Measurements from ENCODE around the gene AP5Z1.

AP5Z1 gene

GRCh38 chr7:4766666-4767519, 8.5 kb upstream of the AP5Z1 start:
- no peak for DNase-seq

- DNase-seq: no peak
These were observed 6.5 kb upstream of the AP5Z1 start for GRCh38 chr7:4768597-4769569.

GRCh38 chr7:4769761-4770160, 5.7 kb upstream of the AP5Z1 start:
- DNase-seq: no peak

GRCh38 chr7:4770886-4771285, 4.5 kb upstream of the AP5Z1 start:
- DNase-seq: no peak

GRCh38 chr7:4771737-4772136, 3.7 kb upstream of the AP5Z1 start:
- no peak for DNase-seq

DNA sequence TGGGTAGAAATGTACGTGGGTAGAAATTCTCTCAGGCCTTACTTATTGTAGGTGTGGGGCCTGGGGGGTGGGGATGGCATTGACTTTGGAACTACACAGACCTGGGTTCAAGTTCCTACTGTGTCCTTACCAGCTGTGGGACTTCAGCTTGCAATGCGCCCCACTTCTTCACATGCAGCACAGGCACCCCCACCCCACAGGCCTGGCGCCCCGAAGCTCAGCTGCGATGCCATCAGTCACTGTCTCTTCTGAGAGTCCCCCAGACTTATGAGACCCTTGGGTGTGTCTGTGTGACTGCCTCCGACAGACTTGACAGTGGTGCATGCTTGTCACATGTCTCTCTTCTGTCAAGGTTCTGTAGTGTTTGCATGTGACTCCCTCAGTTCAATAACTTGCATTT, 3.1 kb upstream of the AP5Z1 start:
- no peak for DNase-seq

DNA sequence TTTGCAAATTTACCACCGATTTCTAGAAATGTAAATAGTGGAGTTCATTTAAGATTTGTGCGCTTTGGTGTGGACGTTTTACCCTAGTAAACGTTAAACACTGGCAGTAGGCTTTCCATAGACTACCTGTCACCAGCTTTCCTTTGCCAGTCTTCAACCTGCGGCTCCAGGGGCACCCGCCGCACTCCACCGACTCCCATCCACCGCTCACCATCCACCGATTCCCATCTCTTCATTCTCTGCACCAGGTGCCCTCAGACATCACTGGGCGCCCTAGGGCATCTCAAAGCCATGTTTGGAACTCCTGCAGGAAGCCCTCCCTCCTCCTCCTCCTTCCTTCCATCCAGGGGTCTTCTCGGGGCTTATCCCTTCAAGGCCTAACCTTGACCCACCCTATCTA, 1.4 kb upstream of the AP5Z1 start:
- DNase-seq: no peak

GRCh38 chr7:4774658-4775249, 669 bp upstream of the AP5Z1 start:
- DNase-seq: peak; percentile 78

DNA sequence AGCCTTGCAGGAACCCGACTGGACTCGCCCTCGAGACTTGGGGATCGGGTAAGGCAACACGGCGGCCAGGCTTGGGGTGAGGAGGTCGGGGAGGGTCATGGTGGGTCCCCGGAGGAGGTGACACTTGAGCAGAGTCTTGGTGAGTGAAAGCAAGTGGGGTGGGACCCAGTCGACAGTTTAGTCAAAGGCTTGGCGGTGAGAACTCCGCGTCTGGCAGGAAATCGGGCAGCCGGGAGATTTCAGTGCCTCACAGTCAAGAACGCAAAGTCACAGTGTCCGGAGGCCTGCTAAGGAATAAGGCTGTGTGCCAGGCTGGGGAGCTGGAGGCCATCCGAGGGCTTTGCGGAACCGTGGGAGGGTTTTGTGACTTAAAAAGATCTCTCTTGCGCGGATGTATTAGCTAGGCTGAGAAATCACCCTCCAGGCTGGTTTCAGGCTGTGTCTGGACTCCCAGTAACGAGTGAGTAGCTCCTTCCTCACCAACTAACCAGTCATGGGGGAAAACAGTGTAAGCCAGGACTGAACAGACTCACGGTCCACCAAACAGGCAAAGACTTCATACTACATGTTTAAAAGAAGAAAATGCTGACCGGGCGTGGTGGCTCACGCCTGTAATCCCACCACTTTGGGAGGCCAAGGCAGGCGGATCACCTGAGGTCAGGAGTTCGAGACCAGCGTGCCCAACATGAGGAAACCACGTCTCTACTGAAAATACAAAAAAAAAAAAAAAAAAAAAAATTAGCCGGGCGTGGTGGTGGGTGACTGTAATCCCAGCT, 613 bp downstream of the AP5Z1 start:
- no peak for DNase-seq

DNA sequence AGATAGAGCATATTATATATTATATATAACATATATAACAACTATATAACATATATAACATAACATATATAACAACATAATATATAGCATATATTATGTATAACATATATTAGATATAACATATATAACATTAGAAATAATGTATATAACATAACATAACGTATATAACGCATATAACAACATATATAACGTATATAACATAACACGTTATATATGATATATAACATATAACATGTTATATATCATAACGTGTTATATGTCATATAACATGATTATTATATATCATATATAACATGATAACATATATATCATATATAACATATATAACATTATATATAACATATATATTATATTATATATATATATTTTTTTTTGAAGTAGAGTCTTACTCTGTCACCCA, 3.7 kb downstream of the AP5Z1 start:
- no peak for DNase-seq

GRCh38 chr7:4781366-4782069, 6.1 kb downstream of the AP5Z1 start:
- no peak for DNase-seq

DNA sequence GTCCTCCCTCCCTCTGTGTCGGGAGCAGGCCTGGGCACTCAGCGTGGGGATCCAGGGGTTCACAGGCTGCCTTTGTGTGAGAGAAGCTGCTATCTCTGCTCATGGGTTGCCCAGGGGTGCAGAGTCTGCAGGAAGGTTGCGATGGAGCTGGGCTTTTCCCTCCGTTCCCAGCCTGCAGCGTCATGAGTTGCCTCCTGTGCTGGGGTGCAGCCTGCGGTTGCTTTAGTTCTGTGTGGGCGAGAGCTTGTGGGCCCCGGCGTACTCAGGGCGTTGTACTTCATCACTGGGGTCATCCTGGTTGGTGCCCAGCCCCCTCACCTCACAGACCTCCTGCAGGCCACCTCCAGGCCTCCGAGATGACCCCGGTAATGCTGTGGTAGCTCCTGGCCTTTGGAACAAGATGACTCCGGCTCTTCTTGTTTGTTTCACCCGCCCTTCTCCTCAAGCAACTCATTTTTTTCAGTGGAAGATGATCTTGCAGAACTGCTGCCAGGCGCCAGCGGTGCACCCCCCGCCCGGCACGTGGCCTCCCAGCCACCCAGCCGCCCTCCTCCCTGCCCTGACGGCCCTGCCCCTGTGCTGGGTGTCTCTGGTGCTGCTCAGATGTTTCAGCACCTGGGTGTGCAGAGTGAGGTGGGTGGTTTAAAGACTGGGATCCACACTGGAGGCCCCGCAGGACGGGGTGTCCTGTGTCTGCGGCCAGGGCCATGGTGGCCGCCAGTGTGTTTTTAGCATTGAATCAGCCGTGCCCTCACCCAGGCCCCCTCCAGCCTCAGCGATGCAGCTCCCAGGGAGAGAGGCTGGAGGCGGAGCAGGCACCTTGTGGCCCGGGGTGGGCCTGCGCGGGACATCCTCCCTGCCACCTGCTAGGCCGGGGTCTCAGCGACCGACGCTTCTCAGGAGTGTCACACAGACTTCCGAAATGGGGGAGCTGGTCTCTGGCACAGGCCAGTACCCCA, 7.2 kb downstream of the AP5Z1 start:
- no peak for DNase-seq

- no peak for DNase-seq
These were observed 7.8 kb downstream of the AP5Z1 start for GRCh38 chr7:4783292-4783652.

GRCh38 chr7:4783762-4784351, 8.4 kb downstream of the AP5Z1 start:
- DNase-seq: no peak

- DNase-seq: no peak
These were observed 9.4 kb downstream of the AP5Z1 start for GRCh38 chr7:4784799-4785198.

GRCh38 chr7:4785371-4785770, 9.9 kb downstream of the AP5Z1 start:
- DNase-seq: no peak

GRCh38 chr7:4786015-4786414, 10.6 kb downstream of the AP5Z1 start:
- no peak for DNase-seq

- DNase-seq: no peak
These were observed 12.1 kb downstream of the AP5Z1 start for GRCh38 chr7:4787541-4787940.

DNA sequence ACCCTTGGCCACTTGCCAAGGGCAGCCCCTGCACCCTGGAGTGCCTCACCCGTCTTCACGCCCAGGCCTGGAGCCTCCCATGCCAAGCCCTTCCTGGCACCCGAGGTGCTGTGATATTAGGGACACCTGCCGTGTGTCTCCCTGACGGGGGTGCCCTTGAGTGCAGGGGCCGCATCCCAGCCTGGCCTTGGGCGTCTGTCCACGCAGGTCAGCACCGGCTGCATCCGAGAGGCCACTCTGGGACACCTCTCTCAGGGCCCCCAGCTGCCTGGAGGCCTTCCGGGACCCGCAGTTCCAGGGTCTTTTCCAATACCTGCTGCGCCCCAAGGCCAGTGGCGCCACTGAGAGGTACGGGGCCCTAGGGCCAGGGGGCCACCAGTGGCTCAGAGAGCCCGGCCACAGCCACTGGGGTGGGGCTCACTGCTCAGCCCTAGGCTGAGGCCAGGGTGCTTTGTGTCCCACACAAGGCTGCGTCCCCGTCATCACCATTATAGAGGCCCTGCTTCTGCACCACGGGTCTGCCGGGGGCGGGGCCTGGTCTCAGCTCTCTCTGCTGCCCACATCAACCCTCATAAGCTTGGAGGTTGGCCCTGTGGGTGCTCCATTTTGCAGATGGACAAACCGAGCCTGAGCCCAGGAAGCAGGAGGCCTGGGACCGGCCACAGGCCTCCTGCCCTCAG, 12.7 kb downstream of the AP5Z1 start:
- DNase-seq: no peak

Data from NCI-H226 (cell line).